Measurements from ENCODE around the gene EFCAB6. TPM values are rescaled to one million over a fixed set of nuclear protein-coding genes. Genes with fewer than 3 reads are reported as not detected.

Gene EFCAB6
- total RNA-seq, 1 experiment from 2014 or later: 0.21 TPM

DNA sequence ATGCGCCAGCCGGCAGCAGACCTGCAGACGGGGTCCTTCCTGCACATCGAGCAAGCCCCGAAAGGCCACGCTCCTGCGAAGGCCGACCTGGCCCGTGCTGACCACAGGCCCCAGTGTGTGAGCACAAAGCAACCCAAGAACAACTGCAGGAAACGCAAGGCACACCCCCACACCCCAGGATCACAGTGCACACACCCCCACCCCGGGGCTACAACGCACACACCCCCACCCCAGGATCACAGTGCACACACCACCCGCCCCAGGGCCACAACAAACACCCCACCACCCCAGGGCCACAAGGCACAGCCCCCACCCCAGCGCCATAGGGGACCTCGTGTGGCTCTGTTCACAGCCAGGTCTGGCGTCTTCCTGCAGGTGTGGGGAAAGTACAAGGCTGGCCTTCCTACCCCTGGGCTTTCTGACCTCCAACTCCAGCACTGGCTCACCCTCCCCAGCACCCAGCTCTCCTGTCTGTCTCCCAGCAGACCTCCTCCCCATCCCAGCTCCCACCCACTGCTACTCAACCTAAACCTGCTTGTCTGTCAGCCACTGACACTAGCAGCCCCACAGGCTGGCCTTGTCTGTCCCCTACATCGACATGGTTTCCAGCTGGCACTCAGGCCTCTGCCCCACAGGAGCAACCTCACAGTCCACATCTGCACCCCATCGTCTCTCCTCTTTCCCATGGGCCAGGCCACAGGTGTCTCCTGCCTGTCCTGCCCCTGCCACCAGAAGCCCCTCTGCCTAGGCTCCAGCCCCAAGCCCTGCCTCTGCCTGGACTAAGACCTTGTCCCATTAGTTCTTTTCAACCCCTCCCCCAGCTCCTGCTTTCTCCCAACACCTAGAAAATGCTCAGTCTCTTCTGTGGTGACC, 20.5 kb upstream of the EFCAB6 start:
- intact Hi-C loops (cut with micrococcal nuclease; ENCODE audit: unreplicated experiment): no loop called here
- TF ChIP-seq TCF7L2 (IDR thresholded peaks at IDR 0.05; ENCODE audit: low read depth, low read length) (no peak), SIN3A (IDR thresholded peaks at IDR 0.05; ENCODE audit: borderline replicate concordance, insufficient read depth, low read depth, low read length) (no peak), POLR2AphosphoS5 (IDR thresholded peaks at IDR 0.05; ENCODE audit: low read depth, low read length) (no peak)
- TF ChIP-seq, protein P1, sequence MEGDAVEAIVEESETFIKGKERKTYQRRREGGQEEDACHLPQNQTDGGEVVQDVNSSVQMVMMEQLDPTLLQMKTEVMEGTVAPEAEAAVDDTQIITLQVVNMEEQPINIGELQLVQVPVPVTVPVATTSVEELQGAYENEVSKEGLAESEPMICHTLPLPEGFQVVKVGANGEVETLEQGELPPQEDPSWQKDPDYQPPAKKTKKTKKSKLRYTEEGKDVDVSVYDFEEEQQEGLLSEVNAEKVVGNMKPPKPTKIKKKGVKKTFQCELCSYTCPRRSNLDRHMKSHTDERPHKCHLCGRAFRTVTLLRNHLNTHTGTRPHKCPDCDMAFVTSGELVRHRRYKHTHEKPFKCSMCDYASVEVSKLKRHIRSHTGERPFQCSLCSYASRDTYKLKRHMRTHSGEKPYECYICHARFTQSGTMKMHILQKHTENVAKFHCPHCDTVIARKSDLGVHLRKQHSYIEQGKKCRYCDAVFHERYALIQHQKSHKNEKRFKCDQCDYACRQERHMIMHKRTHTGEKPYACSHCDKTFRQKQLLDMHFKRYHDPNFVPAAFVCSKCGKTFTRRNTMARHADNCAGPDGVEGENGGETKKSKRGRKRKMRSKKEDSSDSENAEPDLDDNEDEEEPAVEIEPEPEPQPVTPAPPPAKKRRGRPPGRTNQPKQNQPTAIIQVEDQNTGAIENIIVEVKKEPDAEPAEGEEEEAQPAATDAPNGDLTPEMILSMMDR (IDR thresholded peaks at IDR 0.05): no peak
- TF ChIP-seq, protein P2, sequence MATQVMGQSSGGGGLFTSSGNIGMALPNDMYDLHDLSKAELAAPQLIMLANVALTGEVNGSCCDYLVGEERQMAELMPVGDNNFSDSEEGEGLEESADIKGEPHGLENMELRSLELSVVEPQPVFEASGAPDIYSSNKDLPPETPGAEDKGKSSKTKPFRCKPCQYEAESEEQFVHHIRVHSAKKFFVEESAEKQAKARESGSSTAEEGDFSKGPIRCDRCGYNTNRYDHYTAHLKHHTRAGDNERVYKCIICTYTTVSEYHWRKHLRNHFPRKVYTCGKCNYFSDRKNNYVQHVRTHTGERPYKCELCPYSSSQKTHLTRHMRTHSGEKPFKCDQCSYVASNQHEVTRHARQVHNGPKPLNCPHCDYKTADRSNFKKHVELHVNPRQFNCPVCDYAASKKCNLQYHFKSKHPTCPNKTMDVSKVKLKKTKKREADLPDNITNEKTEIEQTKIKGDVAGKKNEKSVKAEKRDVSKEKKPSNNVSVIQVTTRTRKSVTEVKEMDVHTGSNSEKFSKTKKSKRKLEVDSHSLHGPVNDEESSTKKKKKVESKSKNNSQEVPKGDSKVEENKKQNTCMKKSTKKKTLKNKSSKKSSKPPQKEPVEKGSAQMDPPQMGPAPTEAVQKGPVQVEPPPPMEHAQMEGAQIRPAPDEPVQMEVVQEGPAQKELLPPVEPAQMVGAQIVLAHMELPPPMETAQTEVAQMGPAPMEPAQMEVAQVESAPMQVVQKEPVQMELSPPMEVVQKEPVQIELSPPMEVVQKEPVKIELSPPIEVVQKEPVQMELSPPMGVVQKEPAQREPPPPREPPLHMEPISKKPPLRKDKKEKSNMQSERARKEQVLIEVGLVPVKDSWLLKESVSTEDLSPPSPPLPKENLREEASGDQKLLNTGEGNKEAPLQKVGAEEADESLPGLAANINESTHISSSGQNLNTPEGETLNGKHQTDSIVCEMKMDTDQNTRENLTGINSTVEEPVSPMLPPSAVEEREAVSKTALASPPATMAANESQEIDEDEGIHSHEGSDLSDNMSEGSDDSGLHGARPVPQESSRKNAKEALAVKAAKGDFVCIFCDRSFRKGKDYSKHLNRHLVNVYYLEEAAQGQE (IDR thresholded peaks at IDR 0.05; ENCODE audit: insufficient read depth in 1 of 2, low read depth in 2 of 2, low read length in 1 of 2): no peak
- ATAC-seq (no peak), DNase-seq (ENCODE audit: low read depth, low spot score) (no peak)
- in situ Hi-C loops (cut with HindIII; ENCODE audit: low pct_unique_long_range_greater_than_20kb, low sequenced_read_pairs): no loop called here
- Histone ChIP-seq H3K4me3 (ENCODE audit: low read depth in 2 of 2, low read length in 2 of 2) (no peak overlapping the region), H3K36me3 (ENCODE audit: control insufficient read depth, insufficient read depth, low read length) (no peaks in the 10 kb centered on the region), H3K27ac (ENCODE audit: low read length) (no peak overlapping the region), H3K4me1 (ENCODE audit: control insufficient read depth, insufficient read depth, low read length) (no peaks in the 10 kb centered on the region), H3K27me3 (ENCODE audit: control insufficient read depth, insufficient read depth, low read length) (no peaks in the 10 kb centered on the region), H3K9me3 (ENCODE audit: control insufficient read depth, insufficient read depth, low read depth, low read length) (no peaks in the 10 kb centered on the region)
- no TSS peak for BruUV-seq (replicated peaks)
- CTCF ChIA-PET: no interaction called here
- POLR2A ChIA-PET: no interaction called here

DNA sequence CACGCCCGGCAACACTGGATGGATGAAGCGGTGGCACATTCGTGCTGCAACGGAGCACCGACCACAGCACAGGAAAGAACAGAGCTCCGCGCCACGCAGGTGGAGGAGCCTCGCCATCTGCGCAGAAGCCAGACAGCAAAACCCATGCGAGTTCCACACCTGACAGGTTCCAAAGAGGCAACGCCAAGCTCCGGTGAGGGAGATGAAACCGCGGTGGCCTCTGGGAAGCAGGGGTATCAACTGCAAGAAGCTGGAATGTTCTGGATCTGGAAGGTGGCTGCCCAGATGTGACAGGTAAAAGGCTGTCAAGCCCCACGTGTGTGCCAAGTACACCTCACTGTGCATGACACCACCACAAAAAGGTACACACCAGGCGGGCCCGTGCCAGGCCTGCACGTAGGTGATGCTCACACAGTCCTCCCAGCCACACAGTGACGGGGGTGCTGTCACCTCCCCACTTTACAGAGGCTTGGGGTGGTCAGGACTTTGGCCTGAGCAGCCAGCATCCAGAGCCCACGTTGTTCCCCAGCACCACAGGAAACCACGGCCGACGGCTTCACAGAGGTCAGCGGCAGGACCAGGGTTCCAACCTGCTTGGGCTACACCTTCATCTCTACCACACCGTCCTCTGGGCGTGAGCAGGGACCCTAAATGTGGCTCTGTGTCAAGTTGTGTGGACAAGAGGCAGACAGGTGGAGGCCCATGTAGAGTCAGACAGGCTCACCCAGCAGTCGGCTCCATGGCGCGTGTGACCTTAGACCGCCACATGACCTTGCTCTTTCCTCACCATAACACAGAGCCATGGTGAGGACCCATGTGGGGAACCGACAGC, 19.7 kb upstream of the EFCAB6 start:
- DNase-seq (ENCODE audit: low read depth, low spot score) (no peak), ATAC-seq (no peak)
- no peaks in the 10 kb centered on the region for H3K27me3 ChIP-seq (ENCODE audit: control insufficient read depth, insufficient read depth, low read length)
- CTCF ChIA-PET: no interaction called here
- in situ Hi-C loops (cut with HindIII; ENCODE audit: low pct_unique_long_range_greater_than_20kb, low sequenced_read_pairs): no loop called here
- H3K4me1 ChIP-seq (ENCODE audit: control insufficient read depth, insufficient read depth, low read length): no peaks in the 10 kb centered on the region
- no TSS peak for BruUV-seq (replicated peaks)
- no peak overlapping the region for H3K4me3 ChIP-seq (ENCODE audit: low read depth in 2 of 2, low read length in 2 of 2)
- H3K27ac ChIP-seq (ENCODE audit: low read length): no peak overlapping the region
- no peaks in the 10 kb centered on the region for H3K36me3 ChIP-seq (ENCODE audit: control insufficient read depth, insufficient read depth, low read length)
- H3K9me3 ChIP-seq (ENCODE audit: control insufficient read depth, insufficient read depth, low read depth, low read length): no peaks in the 10 kb centered on the region
- intact Hi-C loops (cut with micrococcal nuclease; ENCODE audit: unreplicated experiment): no loop called here
- no peak for TF ChIP-seq SIN3A (IDR thresholded peaks at IDR 0.05; ENCODE audit: borderline replicate concordance, insufficient read depth, low read depth, low read length)
- no peak for TF ChIP-seq POLR2AphosphoS5 (IDR thresholded peaks at IDR 0.05; ENCODE audit: low read depth, low read length)
- no peak for TF ChIP-seq TCF7L2 (IDR thresholded peaks at IDR 0.05; ENCODE audit: low read depth, low read length)
- TF ChIP-seq, protein P2 (IDR thresholded peaks at IDR 0.05; ENCODE audit: insufficient read depth in 1 of 2, low read depth in 2 of 2, low read length in 1 of 2): no peak
- TF ChIP-seq, protein P1 (IDR thresholded peaks at IDR 0.05): no peak
- POLR2A ChIA-PET: no interaction called here
